HepG2 (cell line): ENCODE measurements around the gene PSMD3. TPM values are rescaled to one million over a fixed set of nuclear protein-coding genes. Genes with fewer than 3 reads are reported as not detected.
A peak's percentile ranks its signal among the peaks of the same experiment; 100 is the strongest.

Experiments used
- CENPX ChIP-seq: sonication (generic); formaldehyde crosslinking; IDR thresholded peaks from 2 replicates; pipeline ENCODE4 v1.9.0; 2021; ENCODE audit warnings: mild to moderate bottlenecking, missing genetic modification reagents, moderate library complexity
- ELF1 ChIP-seq: sonication (generic); formaldehyde crosslinking; IDR thresholded peaks from 2 replicates; pipeline ENCODE4 v1.4.0; 2020; ENCODE audit warnings: missing genetic modification reagents
- FOXA3 ChIP-seq: IDR thresholded peaks from 2 replicates; pipeline ENCODE4 v1.6.1; 2016; ENCODE audit warnings: missing genetic modification reagents, missing compliant biosample characterization
- HHEX ChIP-seq: IDR thresholded peaks from 2 replicates; pipeline ENCODE4 v1.6.1; 2016; ENCODE audit warnings: control low read depth
- IKZF1 ChIP-seq: fragments of 450-650 bp; IDR thresholded peaks from 2 replicates; pipeline ENCODE4 v1.7.1; 2016
- KLF6 ChIP-seq: IDR thresholded peaks from 2 replicates; pipeline ENCODE4 v1.8.0; 2016; ENCODE audit warnings: missing biosample characterization, missing genetic modification reagents
- NR2F2 ChIP-seq: IDR thresholded peaks from 2 replicates; pipeline ENCODE4 v1.6.1; 2012; ENCODE audit warnings: low read depth, inconsistent platforms, borderline replicate concordance
- POLR2A ChIP-seq, 2 experiments: IDR thresholded peaks; 2 replicates each; pipeline ENCODE4 v1.6.1; 2011; ENCODE audit warnings: low read depth in 2 of 2, low read length in 2 of 2, mild to moderate bottlenecking in 1 of 2, moderate library complexity in 1 of 2; ENCODE audit not compliant: insufficient read depth in 1 of 2
- POLR2G ChIP-seq: fragments of 200-400 bp; formaldehyde crosslinking; IDR thresholded peaks from 2 replicates; pipeline ENCODE4 v1.6.1; 2018; ENCODE audit warnings: mild to moderate bottlenecking, low read depth, low read length, moderate library complexity
- TBP ChIP-seq: sonication (generic); formaldehyde crosslinking; IDR thresholded peaks from 2 replicates; pipeline ENCODE4 v1.5.0; 2020; ENCODE audit warnings: missing genetic modification reagents
- THYN1 ChIP-seq: sonication (generic); formaldehyde crosslinking; IDR thresholded peaks from 2 replicates; pipeline ENCODE4 v1.8.1; 2023; ENCODE audit warnings: low read depth, mild to moderate bottlenecking, moderate library complexity, missing genetic modification reagents, borderline replicate concordance
- TMF1 ChIP-seq: sonication (generic); formaldehyde crosslinking; IDR thresholded peaks from 2 replicates; pipeline ENCODE4 v1.8.1; 2022; ENCODE audit warnings: low read depth, missing genetic modification reagents
- ZFP36L2 ChIP-seq: sonication (generic); formaldehyde crosslinking; IDR thresholded peaks from 2 replicates; pipeline ENCODE4 v1.4.0; 2020; ENCODE audit warnings: missing genetic modification reagents
- ZFP37 ChIP-seq: sonication (generic); formaldehyde crosslinking; IDR thresholded peaks from 2 replicates; pipeline ENCODE4 v1.4.0; 2020; ENCODE audit warnings: missing genetic modification reagents, borderline replicate concordance
- ZNF17 ChIP-seq: sonication (generic); formaldehyde crosslinking; IDR thresholded peaks from 2 replicates; pipeline ENCODE4 v1.5.0; 2020; ENCODE audit warnings: mild to moderate bottlenecking, missing genetic modification reagents
- ZNF207 ChIP-seq: fragments of 450-650 bp; IDR thresholded peaks from 2 replicates; pipeline ENCODE4 v1.6.1; 2016; ENCODE audit warnings: antibody characterized with exemption, borderline replicate concordance
- ZNF577 ChIP-seq: sonication (generic); formaldehyde crosslinking; IDR thresholded peaks from 2 replicates; pipeline ENCODE4 v1.4.0; 2020; ENCODE audit warnings: mild to moderate bottlenecking, low read depth, missing genetic modification reagents, borderline replicate concordance
- ZNF672 ChIP-seq: sonication (generic); formaldehyde crosslinking; IDR thresholded peaks from 2 replicates; pipeline ENCODE4 v1.8.1; 2022; ENCODE audit warnings: missing genetic modification reagents
- polyA plus RNA-seq, 8 experiments: library from polyadenylated mRNA; depleted of rRNA in 3 of 8; stranded (reverse) in 7 of 8; unstranded in 1 of 8; fragments of >200 nt; fragmentation: Illumina TruSeq in 4 of 8; extraction: Trizol in 4 of 8; gene quantifications; 2 replicates each; pipeline versions ENCODE4 v1.2.1 to v1.2.3, GENCODE V29; 2011 to 2016; ENCODE audit warnings: low read depth in 4 of 8, missing spikeins in 1 of 8, mixed read lengths in 1 of 8; ENCODE audit not compliant: insufficient read depth in 1 of 8
- total RNA-seq, 5 experiments: library from RNA; depleted of rRNA; stranded (reverse); fragments of >200 nt; fragmentation: Illumina TruSeq; extraction: Trizol; gene quantifications; 2 replicates each; pipeline ENCODE4 v1.2.3, GENCODE V29; 2016; ENCODE audit warnings: low read depth in 1 of 5
- TF ChIP-seq, protein P1 (sequence below): sonication (generic); formaldehyde crosslinking; IDR thresholded peaks from 2 replicates; pipeline ENCODE4 v1.8.0; 2022; ENCODE audit warnings: mild to moderate bottlenecking, missing genetic modification reagents
- TF ChIP-seq, protein P2 (sequence below): sonication (generic); formaldehyde crosslinking; IDR thresholded peaks from 2 replicates; pipeline ENCODE4 v1.8.1; 2023; ENCODE audit warnings: missing genetic modification reagents, mild to moderate bottlenecking, borderline replicate concordance
- TF ChIP-seq, protein P3 (sequence below): IDR thresholded peaks from 2 replicates; pipeline ENCODE4 v1.6.1; 2012; ENCODE audit warnings: low read depth, low read length, improper control_type of control experiment
- TF ChIP-seq, protein P4 (sequence below): sonication (generic); formaldehyde crosslinking; IDR thresholded peaks from 2 replicates; pipeline ENCODE4 v1.5.1; 2020; ENCODE audit warnings: missing genetic modification reagents, mild to moderate bottlenecking, borderline replicate concordance
- TF ChIP-seq, protein P5 (sequence below): sonication (generic); formaldehyde crosslinking; IDR thresholded peaks from 2 replicates; pipeline ENCODE4 v1.5.0; 2020; ENCODE audit warnings: missing genetic modification reagents
- TF ChIP-seq, protein P6 (sequence below): sonication (generic); formaldehyde crosslinking; IDR thresholded peaks from 2 replicates; pipeline ENCODE4 v1.5.0; 2020; ENCODE audit warnings: missing genetic modification reagents, mild to moderate bottlenecking, borderline replicate concordance

Gene PSMD3
- total and polyA plus RNA-seq, 2 of the 13 experiments (the other 11 are each of a cell fraction or from before 2014, with no cell fraction given): 97.4 to 146 TPM

DNA sequence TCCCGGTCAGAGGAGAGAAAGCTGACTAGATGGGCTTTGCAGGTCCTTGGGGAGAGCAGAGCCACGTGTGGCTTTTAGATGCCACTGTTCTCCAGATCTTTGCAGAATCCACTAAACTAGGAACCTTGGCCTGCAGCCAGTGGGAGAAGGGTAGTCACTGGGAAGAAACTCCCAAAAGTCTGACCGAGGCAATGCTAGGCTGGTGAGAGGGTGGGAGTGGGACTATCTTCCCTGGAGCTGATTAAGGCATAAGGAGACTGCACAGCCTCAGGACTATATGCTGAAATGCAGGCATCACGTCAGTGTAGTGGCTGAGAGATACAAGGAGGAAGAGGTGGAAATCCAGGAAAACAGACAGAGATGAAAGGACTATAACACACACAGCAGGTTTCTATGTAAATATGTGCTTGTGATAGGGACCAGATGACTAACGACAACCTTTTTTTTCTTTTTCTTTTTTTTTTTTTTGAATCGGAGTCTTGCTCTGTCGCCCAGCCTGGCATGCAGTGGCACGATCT, 20.0 kb upstream of the PSMD3 start (continued):
- TF ChIP-seq, protein P1, sequence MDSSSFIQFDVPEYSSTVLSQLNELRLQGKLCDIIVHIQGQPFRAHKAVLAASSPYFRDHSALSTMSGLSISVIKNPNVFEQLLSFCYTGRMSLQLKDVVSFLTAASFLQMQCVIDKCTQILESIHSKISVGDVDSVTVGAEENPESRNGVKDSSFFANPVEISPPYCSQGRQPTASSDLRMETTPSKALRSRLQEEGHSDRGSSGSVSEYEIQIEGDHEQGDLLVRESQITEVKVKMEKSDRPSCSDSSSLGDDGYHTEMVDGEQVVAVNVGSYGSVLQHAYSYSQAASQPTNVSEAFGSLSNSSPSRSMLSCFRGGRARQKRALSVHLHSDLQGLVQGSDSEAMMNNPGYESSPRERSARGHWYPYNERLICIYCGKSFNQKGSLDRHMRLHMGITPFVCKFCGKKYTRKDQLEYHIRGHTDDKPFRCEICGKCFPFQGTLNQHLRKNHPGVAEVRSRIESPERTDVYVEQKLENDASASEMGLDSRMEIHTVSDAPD: no peak
- TF ChIP-seq TBP (no peak), ZFP36L2 (no peak), TMF1 (CRISPR knock-in tag) (no peak), ZNF207 (no peak), POLR2G (no peak), ZNF672 (no peak), KLF6 (CRISPR knock-in tag) (no peak), THYN1 (no peak), POLR2A (IDR thresholded peaks at IDR 0.05; ENCODE audit: insufficient read depth in 1 of 2, low read depth in 2 of 2, low read length in 2 of 2) (no peak), ELF1 (CRISPR knock-in tag) (no peak), IKZF1 (no peak), CENPX (CRISPR knock-in tag) (no peak), HHEX (CRISPR knock-in tag) (no peak), ZFP37 (CRISPR knock-in tag) (no peak), ZNF17 (CRISPR knock-in tag) (no peak), FOXA3 (peak; percentile 83), NR2F2 (no peak), ZNF577 (no peak)
- TF ChIP-seq, protein P2, sequence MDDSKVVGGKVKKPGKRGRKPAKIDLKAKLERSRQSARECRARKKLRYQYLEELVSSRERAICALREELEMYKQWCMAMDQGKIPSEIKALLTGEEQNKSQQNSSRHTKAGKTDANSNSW: no peak
- TF ChIP-seq, protein P3, sequence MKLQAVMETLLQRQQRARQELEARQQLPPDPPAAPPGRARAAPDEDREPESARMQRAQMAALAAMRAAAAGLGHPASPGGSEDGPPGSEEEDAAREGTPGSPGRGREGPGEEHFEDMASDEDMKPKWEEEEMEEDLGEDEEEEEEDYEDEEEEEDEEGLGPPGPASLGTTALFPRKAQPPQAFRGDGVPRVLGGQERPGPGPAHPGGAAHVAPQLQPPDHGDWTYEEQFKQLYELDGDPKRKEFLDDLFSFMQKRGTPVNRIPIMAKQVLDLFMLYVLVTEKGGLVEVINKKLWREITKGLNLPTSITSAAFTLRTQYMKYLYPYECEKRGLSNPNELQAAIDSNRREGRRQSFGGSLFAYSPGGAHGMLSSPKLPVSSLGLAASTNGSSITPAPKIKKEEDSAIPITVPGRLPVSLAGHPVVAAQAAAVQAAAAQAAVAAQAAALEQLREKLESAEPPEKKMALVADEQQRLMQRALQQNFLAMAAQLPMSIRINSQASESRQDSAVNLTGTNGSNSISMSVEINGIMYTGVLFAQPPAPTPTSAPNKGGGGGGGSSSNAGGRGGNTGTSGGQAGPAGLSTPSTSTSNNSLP: peak; percentile 24; the same call in 1 of the 2 replicates
- TF ChIP-seq, protein P4, sequence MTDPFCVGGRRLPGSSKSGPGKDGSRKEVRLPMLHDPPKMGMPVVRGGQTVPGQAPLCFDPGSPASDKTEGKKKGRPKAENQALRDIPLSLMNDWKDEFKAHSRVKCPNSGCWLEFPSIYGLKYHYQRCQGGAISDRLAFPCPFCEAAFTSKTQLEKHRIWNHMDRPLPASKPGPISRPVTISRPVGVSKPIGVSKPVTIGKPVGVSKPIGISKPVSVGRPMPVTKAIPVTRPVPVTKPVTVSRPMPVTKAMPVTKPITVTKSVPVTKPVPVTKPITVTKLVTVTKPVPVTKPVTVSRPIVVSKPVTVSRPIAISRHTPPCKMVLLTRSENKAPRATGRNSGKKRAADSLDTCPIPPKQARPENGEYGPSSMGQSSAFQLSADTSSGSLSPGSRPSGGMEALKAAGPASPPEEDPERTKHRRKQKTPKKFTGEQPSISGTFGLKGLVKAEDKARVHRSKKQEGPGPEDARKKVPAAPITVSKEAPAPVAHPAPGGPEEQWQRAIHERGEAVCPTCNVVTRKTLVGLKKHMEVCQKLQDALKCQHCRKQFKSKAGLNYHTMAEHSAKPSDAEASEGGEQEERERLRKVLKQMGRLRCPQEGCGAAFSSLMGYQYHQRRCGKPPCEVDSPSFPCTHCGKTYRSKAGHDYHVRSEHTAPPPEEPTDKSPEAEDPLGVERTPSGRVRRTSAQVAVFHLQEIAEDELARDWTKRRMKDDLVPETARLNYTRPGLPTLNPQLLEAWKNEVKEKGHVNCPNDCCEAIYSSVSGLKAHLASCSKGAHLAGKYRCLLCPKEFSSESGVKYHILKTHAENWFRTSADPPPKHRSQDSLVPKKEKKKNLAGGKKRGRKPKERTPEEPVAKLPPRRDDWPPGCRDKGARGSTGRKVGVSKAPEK (CRISPR knock-in tag): no peak
- TF ChIP-seq, protein P5, sequence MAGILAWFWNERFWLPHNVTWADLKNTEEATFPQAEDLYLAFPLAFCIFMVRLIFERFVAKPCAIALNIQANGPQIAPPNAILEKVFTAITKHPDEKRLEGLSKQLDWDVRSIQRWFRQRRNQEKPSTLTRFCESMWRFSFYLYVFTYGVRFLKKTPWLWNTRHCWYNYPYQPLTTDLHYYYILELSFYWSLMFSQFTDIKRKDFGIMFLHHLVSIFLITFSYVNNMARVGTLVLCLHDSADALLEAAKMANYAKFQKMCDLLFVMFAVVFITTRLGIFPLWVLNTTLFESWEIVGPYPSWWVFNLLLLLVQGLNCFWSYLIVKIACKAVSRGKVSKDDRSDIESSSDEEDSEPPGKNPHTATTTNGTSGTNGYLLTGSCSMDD (CRISPR knock-in tag): no peak
- TF ChIP-seq, protein P6, sequence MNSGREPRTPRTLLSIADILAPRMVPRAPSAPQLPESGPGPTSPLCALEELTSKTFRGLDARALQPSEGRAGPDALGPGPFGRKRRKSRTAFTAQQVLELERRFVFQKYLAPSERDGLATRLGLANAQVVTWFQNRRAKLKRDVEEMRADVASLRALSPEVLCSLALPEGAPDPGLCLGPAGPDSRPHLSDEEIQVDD: no peak
